GM12878 (cell line): ENCODE results near the gene FOXD2. TPM values are rescaled to one million over a fixed set of nuclear protein-coding genes. Genes with fewer than 3 reads are reported as not detected.

Source experiments
- ATAC-seq: fragments of 200-7000 bp; cut with Tn5 transposase; 3 replicates; pipeline ENCODE4 v1.9.1; 2020; ENCODE audit warnings: mild to moderate bottlenecking, moderate library complexity
- BruUV-seq: library from RNA; stranded (reverse); fragments of 400-500 nt; replicated peaks from 2 replicates; lab custom pipeline; 2021; lab: Mats Ljungman, UMichigan
- CTCF ChIA-PET: fragments of 300-600 bp; sonication (Branson Sonifier 250); formaldehyde crosslinking; extraction: SDS; loops from one replicate; lab custom pipeline; 2021; ENCODE audit warnings: inconsistent platforms; lab: Yijun Ruan, JAX
- POLR2A ChIA-PET: fragments of 350-600 bp; formaldehyde crosslinking; extraction: SDS; loops from one replicate; lab custom pipeline; 2021; ENCODE audit warnings: inconsistent platforms; lab: Charles Lee
- RAD21 ChIA-PET: fragments of 300-600 bp; sonication (Branson Sonifier 250); formaldehyde crosslinking; loops from one replicate; lab custom pipeline; 2023; ENCODE audit warnings: antibody characterized with exemption; ENCODE audit not compliant: unreplicated experiment; lab: Charles Lee
- SMC1A ChIA-PET: fragments of 300-600 bp; sonication (Branson Sonifier 250); formaldehyde crosslinking; loops from one replicate; lab custom pipeline; 2023; ENCODE audit not compliant: unreplicated experiment, uncharacterized antibody; lab: Charles Lee
- DNase-seq: peaks from one replicate; pipeline ENCODE4 v3.0.0-alpha.2; 2011; ENCODE audit warnings: low read depth, low spot score
- FAIRE-seq: peaks from 3 replicates; lab custom pipeline; 2011; peaks lifted over from hg19 to GRCh38; lab: Jason Lieb, UNC
- H2AFZ ChIP-seq: 2 replicates; pipeline ENCODE4 v1.6.0; 2011; ENCODE audit warnings: low read depth, low read length, control low read depth; ENCODE audit not compliant: control insufficient read depth
- H3K27ac ChIP-seq: 2 replicates; pipeline ENCODE4 v1.5.1; 2011; ENCODE audit warnings: control low read depth; ENCODE audit not compliant: control insufficient read depth, insufficient read depth
- H3K27me3 ChIP-seq, 2 experiments: replicated peaks in 1 of 2; 2 replicates each; pipeline versions ENCODE4 v1.6.0 to v1.6.1; 2011; ENCODE audit warnings: low read length in 1 of 2; ENCODE audit not compliant: control insufficient read depth in 2 of 2, insufficient read depth in 2 of 2
- H3K36me3 ChIP-seq, 2 experiments: 2 replicates each; pipeline ENCODE4 v1.5.1; 2011; ENCODE audit warnings: low read length in 1 of 2; ENCODE audit not compliant: control insufficient read depth in 2 of 2, insufficient read depth in 2 of 2
- H3K4me1 ChIP-seq: 2 replicates; pipeline ENCODE4 v1.6.1; 2011; ENCODE audit warnings: mild to moderate bottlenecking, low read length, moderate library complexity, mixed read lengths; ENCODE audit not compliant: control insufficient read depth, insufficient read depth
- H3K4me2 ChIP-seq: 2 replicates; pipeline ENCODE4 v1.6.0; 2011; ENCODE audit warnings: control low read depth; ENCODE audit not compliant: control insufficient read depth, insufficient read depth
- H3K4me3 ChIP-seq: fragments of 200-600 bp; sonication (generic); 2 replicates; pipeline ENCODE4 v1.5.1; 2016
- H3K79me2 ChIP-seq: 2 replicates; pipeline ENCODE4 v1.6.0; 2011; ENCODE audit warnings: low read length; ENCODE audit not compliant: control insufficient read depth, insufficient read depth
- H3K9ac ChIP-seq: 2 replicates; pipeline ENCODE4 v1.8.0; 2011; ENCODE audit warnings: low read length, control low read depth, mixed read lengths; ENCODE audit not compliant: control insufficient read depth, insufficient read depth
- H3K9me3 ChIP-seq: replicated peaks from 3 replicates; pipeline ENCODE4 v1.5.1; 2011; ENCODE audit warnings: mild to moderate bottlenecking, low read length; ENCODE audit not compliant: control insufficient read depth, insufficient read depth
- H4K20me1 ChIP-seq: 2 replicates; pipeline ENCODE4 v1.6.0; 2011; ENCODE audit not compliant: control insufficient read depth, insufficient read depth
- BACH1 ChIP-seq: fragments of 450-650 bp; IDR thresholded peaks from 2 replicates; pipeline ENCODE4 v1.6.1; 2017; ENCODE audit warnings: mild to moderate bottlenecking, borderline replicate concordance
- CTCF ChIP-seq, 3 experiments: IDR thresholded peaks in 2 of 3; conservative IDR thresholded peaks in 1 of 3; 2 replicates each; pipeline ENCODE4 v1.5.1; 2011; ENCODE audit warnings: low read depth in 3 of 3, low read length in 3 of 3, mild to moderate bottlenecking in 3 of 3, control low read depth in 2 of 3, moderate library complexity in 2 of 3, inconsistent platforms in 1 of 3, mixed read lengths in 1 of 3; ENCODE audit not compliant: control insufficient read depth in 2 of 3, insufficient read depth in 1 of 3; ENCODE audit errors: extremely low read depth in 1 of 3
- ESRRA ChIP-seq: IDR thresholded peaks from 2 replicates; pipeline ENCODE4 v1.6.1; 2012; ENCODE audit warnings: mild to moderate bottlenecking, low read length, improper control_type of control experiment
- ETV6 ChIP-seq, 2 experiments: fragments of 450-650 bp in 1 of 2; IDR thresholded peaks in 1 of 2; conservative IDR thresholded peaks in 1 of 2; 2 replicates each; pipeline ENCODE4 v1.6.1; 2014; ENCODE audit warnings: antibody characterized with exemption in 1 of 2, borderline replicate concordance in 1 of 2, low read depth in 1 of 2, mild to moderate bottlenecking in 1 of 2, moderate library complexity in 1 of 2
- HCFC1 ChIP-seq: fragments of 150-350 bp; IDR thresholded peaks from 2 replicates; pipeline ENCODE4 v1.6.1; 2014; ENCODE audit warnings: low read length
- NRF1 ChIP-seq: conservative IDR thresholded peaks from 2 replicates; pipeline ENCODE4 v1.6.1; 2011; ENCODE audit warnings: mild to moderate bottlenecking, low read depth, low read length, improper control_type of control experiment
- PBX3 ChIP-seq: IDR thresholded peaks from 2 replicates; pipeline ENCODE4 v1.6.1; 2011; ENCODE audit warnings: mild to moderate bottlenecking, low read depth, low read length, moderate library complexity; ENCODE audit not compliant: insufficient replicate concordance
- POLR2AphosphoS5 ChIP-seq: IDR thresholded peaks from 2 replicates; pipeline ENCODE4 v1.6.1; 2011; ENCODE audit warnings: mild to moderate bottlenecking, low read length, inconsistent platforms
- RBBP5 ChIP-seq: fragments of 200-600 bp; sonication (generic); conservative IDR thresholded peaks from 2 replicates; pipeline ENCODE4 v1.6.1; 2016
- SRF ChIP-seq, 2 experiments: IDR thresholded peaks; 2 replicates each; pipeline ENCODE4 v1.6.1; 2011; ENCODE audit warnings: low read depth in 2 of 2, low read length in 2 of 2, mild to moderate bottlenecking in 1 of 2, moderate library complexity in 1 of 2
- ZNF217 ChIP-seq: fragments of 450-650 bp; IDR thresholded peaks from 2 replicates; pipeline ENCODE4 v1.6.1; 2017; ENCODE audit warnings: antibody characterized with exemption, mild to moderate bottlenecking
- ZNF622 ChIP-seq: fragments of 450-650 bp; IDR thresholded peaks from 2 replicates; pipeline ENCODE4 v1.6.1; 2017; ENCODE audit warnings: mild to moderate bottlenecking, inconsistent platforms
- ZSCAN29 ChIP-seq: fragments of 450-650 bp; IDR thresholded peaks from 2 replicates; pipeline ENCODE4 v1.6.1; 2017; ENCODE audit warnings: mild to moderate bottlenecking, moderate library complexity
- WGBS: methylation state at CpG from one replicate; pipeline ENCODE4 v1.1.6; 2016; ENCODE audit warnings: low lambda C conversion rate; ENCODE audit not compliant: insufficient replicate concordance, insufficient coverage; ENCODE audit errors: missing lambda C conversion rate; 5-methylcytosine and 5-hydroxymethylcytosine counted together
- in situ Hi-C: fragments of 300-500 bp; cut with MboI; formaldehyde crosslinking; loops from 9 replicates; pipeline ENCODE4 v1.14.3; 2018; ENCODE audit warnings: mixed read lengths
- intact Hi-C: fragments of 100-400 bp; cut with micrococcal nuclease; formaldehyde crosslinking; loops from one replicate; pipeline ENCODE4 v1.14.2; 2022; ENCODE audit not compliant: unreplicated experiment
- polyA plus RNA-seq, 11 experiments: library from polyadenylated mRNA; depleted of rRNA in 4 of 11; unstranded in 6 of 11; stranded (reverse) in 5 of 11; fragments of >200 nt; fragmentation: Nextera tagmentation in 4 of 11; fragmentation: Illumina TruSeq in 1 of 11; extraction: Ambion mirVana in 4 of 11; extraction: Trizol in 1 of 11; gene quantifications; 1 replicate in 1 of 11; 2 replicates in 10 of 11; pipeline versions ENCODE4 v1.2.1 to v1.2.3, GENCODE V29; 2011 to 2016; ENCODE audit warnings: inconsistent platforms in 2 of 11, missing spikeins in 2 of 11, low read depth in 1 of 11
- total RNA-seq, 4 experiments: library from RNA; depleted of rRNA in 3 of 4; stranded (reverse); fragments of >200 nt in 3 of 4; fragmentation: Illumina TruSeq in 1 of 4; extraction: Trizol in 1 of 4; gene quantifications; 2 replicates each; pipeline versions ENCODE4 v1.2.1 to v1.2.3, GENCODE V29; 2013 to 2021
- TF ChIP-seq, protein P1 (sequence below): IDR thresholded peaks from 2 replicates; pipeline ENCODE4 v1.6.1; 2012; ENCODE audit warnings: improper control_type of control experiment, low read depth, low read length; ENCODE audit not compliant: insufficient replicate concordance

FOXD2 gene
- total and polyA plus RNA-seq, 10 of the 15 experiments (the other 5 are each of a cell fraction or from before 2014, with no cell fraction given): under 0.01 to 0.27 (median 0.04) TPM; not detected in 1

GRCh38 chr1:47416319-47417169, 21.3 kb upstream of the FOXD2 start:
- FAIRE-seq (no peak), DNase-seq (no peak), ATAC-seq (no peak)
- Histone ChIP-seq H3K27ac (no peak overlapping the region), H2AFZ (no peak overlapping the region), H3K27me3 (peaks cover 5 to 8% of the 10 kb centered on the region in 2 experiments; a peak in 3 of 4 replicates), H3K4me3 (no peak overlapping the region), H3K9me3 (no peaks in the 10 kb centered on the region), H3K9ac (no peak overlapping the region), H3K79me2 (no peaks in the 10 kb centered on the region), H3K4me2 (no peak overlapping the region), H3K4me1 (peaks cover 5% of the 10 kb centered on the region; the same call in 1 of the 2 replicates), H3K36me3 (no peaks in the 10 kb centered on the region), H4K20me1 (no peaks in the 10 kb centered on the region)
- SMC1A ChIA-PET: no interaction called here
- BruUV-seq: no TSS peak
- CTCF ChIA-PET: no interaction called here
- in situ Hi-C loops (no loop called here), intact Hi-C loops (no loop called here)
- 12% methylated on average over 102 of the region's 134 CpGs for WGBS
- RAD21 ChIA-PET: no interaction called here
- POLR2A ChIA-PET: no interaction called here
- TF ChIP-seq, protein P1, sequence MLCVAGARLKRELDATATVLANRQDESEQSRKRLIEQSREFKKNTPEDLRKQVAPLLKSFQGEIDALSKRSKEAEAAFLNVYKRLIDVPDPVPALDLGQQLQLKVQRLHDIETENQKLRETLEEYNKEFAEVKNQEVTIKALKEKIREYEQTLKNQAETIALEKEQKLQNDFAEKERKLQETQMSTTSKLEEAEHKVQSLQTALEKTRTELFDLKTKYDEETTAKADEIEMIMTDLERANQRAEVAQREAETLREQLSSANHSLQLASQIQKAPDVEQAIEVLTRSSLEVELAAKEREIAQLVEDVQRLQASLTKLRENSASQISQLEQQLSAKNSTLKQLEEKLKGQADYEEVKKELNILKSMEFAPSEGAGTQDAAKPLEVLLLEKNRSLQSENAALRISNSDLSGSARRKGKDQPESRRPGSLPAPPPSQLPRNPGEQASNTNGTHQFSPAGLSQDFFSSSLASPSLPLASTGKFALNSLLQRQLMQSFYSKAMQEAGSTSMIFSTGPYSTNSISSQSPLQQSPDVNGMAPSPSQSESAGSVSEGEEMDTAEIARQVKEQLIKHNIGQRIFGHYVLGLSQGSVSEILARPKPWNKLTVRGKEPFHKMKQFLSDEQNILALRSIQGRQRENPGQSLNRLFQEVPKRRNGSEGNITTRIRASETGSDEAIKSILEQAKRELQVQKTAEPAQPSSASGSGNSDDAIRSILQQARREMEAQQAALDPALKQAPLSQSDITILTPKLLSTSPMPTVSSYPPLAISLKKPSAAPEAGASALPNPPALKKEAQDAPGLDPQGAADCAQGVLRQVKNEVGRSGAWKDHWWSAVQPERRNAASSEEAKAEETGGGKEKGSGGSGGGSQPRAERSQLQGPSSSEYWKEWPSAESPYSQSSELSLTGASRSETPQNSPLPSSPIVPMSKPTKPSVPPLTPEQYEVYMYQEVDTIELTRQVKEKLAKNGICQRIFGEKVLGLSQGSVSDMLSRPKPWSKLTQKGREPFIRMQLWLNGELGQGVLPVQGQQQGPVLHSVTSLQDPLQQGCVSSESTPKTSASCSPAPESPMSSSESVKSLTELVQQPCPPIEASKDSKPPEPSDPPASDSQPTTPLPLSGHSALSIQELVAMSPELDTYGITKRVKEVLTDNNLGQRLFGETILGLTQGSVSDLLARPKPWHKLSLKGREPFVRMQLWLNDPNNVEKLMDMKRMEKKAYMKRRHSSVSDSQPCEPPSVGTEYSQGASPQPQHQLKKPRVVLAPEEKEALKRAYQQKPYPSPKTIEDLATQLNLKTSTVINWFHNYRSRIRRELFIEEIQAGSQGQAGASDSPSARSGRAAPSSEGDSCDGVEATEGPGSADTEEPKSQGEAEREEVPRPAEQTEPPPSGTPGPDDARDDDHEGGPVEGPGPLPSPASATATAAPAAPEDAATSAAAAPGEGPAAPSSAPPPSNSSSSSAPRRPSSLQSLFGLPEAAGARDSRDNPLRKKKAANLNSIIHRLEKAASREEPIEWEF: no peak
- no peak for TF ChIP-seq SRF (IDR thresholded peaks at IDR 0.05; ENCODE audit: low read depth in 2 of 2, low read length in 2 of 2)
- no peak for TF ChIP-seq ZNF622
- TF ChIP-seq RBBP5: no peak
- TF ChIP-seq CTCF (IDR thresholded peaks at IDR 0.05 in 2 of 3, conservative IDR thresholded peaks at IDR 0.05 in 1 of 3; ENCODE audit: control insufficient read depth in 2 of 3, extremely low read depth in 1 of 3, insufficient read depth in 1 of 3, low read depth in 3 of 3, low read length in 3 of 3): no peak
- no peak for TF ChIP-seq POLR2AphosphoS5
- no peak for TF ChIP-seq ZSCAN29
- no peak for TF ChIP-seq ETV6 (conservative IDR thresholded peaks at IDR 0.05 in 1 of 2, IDR thresholded peaks at IDR 0.05 in 1 of 2; ENCODE audit: borderline replicate concordance in 1 of 2, low read depth in 1 of 2)
- TF ChIP-seq NRF1: no peak
- no peak for TF ChIP-seq BACH1
- no peak for TF ChIP-seq ESRRA
- TF ChIP-seq HCFC1: no peak
- no peak for TF ChIP-seq ZNF217
- TF ChIP-seq PBX3: no peak
